Activated T-helper 9 cell treated with anti-CD3 and anti-CD28 coated beads, Interleukin-2, amount 50 U/mL, for 16 hours (primary cell): ENCODE data around the gene CLSTN2.

Experiments
- DNase-seq: peaks from one replicate; pipeline ENCODE4 v3.0.0-alpha.2; 2020; ENCODE audit warnings: low read depth

The CLSTN2 gene

GRCh38 chr3:140148824-140149390, 213.9 kb downstream of the CLSTN2 start:
- no peak for DNase-seq

- no peak for DNase-seq
Measured at GRCh38 chr3:140151321-140151720, 216.3 kb downstream of the CLSTN2 start.

- DNase-seq = no peak
Measured at GRCh38 chr3:140152851-140153639, 218.1 kb downstream of the CLSTN2 start.

GRCh38 chr3:140153736-140154135, 218.8 kb downstream of the CLSTN2 start:
- no peak for DNase-seq

GRCh38 chr3:140157161-140157560, 222.2 kb downstream of the CLSTN2 start:
- DNase-seq = no peak

- DNase-seq = no peak
Measured at GRCh38 chr3:140159646-140160045, 224.7 kb downstream of the CLSTN2 start.

- DNase-seq = no peak
Measured at GRCh38 chr3:140160553-140160952, 225.6 kb downstream of the CLSTN2 start.

GRCh38 chr3:140162551-140162950, 227.6 kb downstream of the CLSTN2 start:
- DNase-seq = no peak

- DNase-seq = no peak
Measured at GRCh38 chr3:140163159-140163763, 228.3 kb downstream of the CLSTN2 start.

- DNase-seq = no peak
Measured at GRCh38 chr3:140164156-140164555, 229.2 kb downstream of the CLSTN2 start.

GRCh38 chr3:140164922-140165590, 230.1 kb downstream of the CLSTN2 start:
- no peak for DNase-seq

GRCh38 chr3:140165781-140166180, 230.8 kb downstream of the CLSTN2 start:
- no peak for DNase-seq

GRCh38 chr3:140166861-140167599, 232.0 kb downstream of the CLSTN2 start:
- no peak for DNase-seq

GRCh38 chr3:140167600-140168281, 232.8 kb downstream of the CLSTN2 start:
- DNase-seq = no peak

GRCh38 chr3:140170612-140171011, 235.6 kb downstream of the CLSTN2 start:
- no peak for DNase-seq

GRCh38 chr3:140176526-140176925, 241.5 kb downstream of the CLSTN2 start:
- no peak for DNase-seq

- no peak for DNase-seq
Measured at GRCh38 chr3:140177943-140178342, 243.0 kb downstream of the CLSTN2 start.

- DNase-seq = no peak
Measured at GRCh38 chr3:140178482-140178881, 243.5 kb downstream of the CLSTN2 start.

GRCh38 chr3:140180603-140181002, 245.6 kb downstream of the CLSTN2 start:
- no peak for DNase-seq

- DNase-seq = no peak
Measured at GRCh38 chr3:140185375-140185774, 250.4 kb downstream of the CLSTN2 start.

- DNase-seq = no peak
Measured at GRCh38 chr3:140186421-140186920, 251.5 kb downstream of the CLSTN2 start.
